Transverse colon (tissue), 4 donors: ENCODE results near the gene HDAC1.

Experiments
- CTCF ChIP-seq, 5 experiments: fragments of 200-600 bp in 3 of 5; fragments of 450-650 bp in 2 of 5; sonication (generic) in 3 of 5; IDR thresholded peaks; 1 replicate in 2 of 5; 2 replicates in 3 of 5; pipeline ENCODE4 v1.5.1; 2016 to 2017; ENCODE audit warnings: antibody characterized with exemption in 5 of 5, inconsistent platforms in 3 of 5, mild to moderate bottlenecking in 2 of 5, moderate library complexity in 1 of 5
- EP300 ChIP-seq: sonication (generic); formaldehyde crosslinking; IDR thresholded peaks from one replicate; pipeline ENCODE4 v1.6.1; 2017; ENCODE audit warnings: antibody characterized with exemption, low read depth
- POLR2A ChIP-seq: fragments of 450-650 bp; IDR thresholded peaks from one replicate; pipeline ENCODE4 v1.6.1; 2016; ENCODE audit warnings: antibody characterized with exemption, mild to moderate bottlenecking, moderate library complexity
- POLR2AphosphoS5 ChIP-seq, 3 donors: sonication (generic); formaldehyde crosslinking; IDR thresholded peaks; one replicate each; pipeline ENCODE4 v1.6.1; 2016; ENCODE audit warnings: antibody characterized with exemption in 3 of 3

- TF ChIP-seq CTCF (IDR thresholded peaks at IDR 0.05), result no peak
- peak; percentile 84 to 97 (median 97) for TF ChIP-seq POLR2AphosphoS5 (IDR thresholded peaks at IDR 0.05)
- TF ChIP-seq POLR2A, result peak; percentile 89
- TF ChIP-seq EP300, result no peak
Observed at GRCh38 chr1:32335790-32336590, 44.1 kb downstream of the HDAC1 start, which contains the start of gene MARCKSL1.
